HG03432 (cell line): ENCODE measurements around the gene IRF4.
"Not testable (repeated sequence)": the region's sequence is repeated elsewhere in the genome, so short reads cannot be mapped to it uniquely, and the experiment has no call there.

Source experiments
- ATAC-seq: cut with Tn5 transposase; IDR thresholded peaks from one replicate; pipeline ENCODE4 v1.9.1; 2021; ENCODE audit warnings: mild to moderate bottlenecking, moderate library complexity; ENCODE audit not compliant: unreplicated experiment

The IRF4 gene

GRCh38 chr6:364609-365540 is 26.7 kb upstream of the IRF4 start:
- ATAC-seq: peak; percentile 62

DNA sequence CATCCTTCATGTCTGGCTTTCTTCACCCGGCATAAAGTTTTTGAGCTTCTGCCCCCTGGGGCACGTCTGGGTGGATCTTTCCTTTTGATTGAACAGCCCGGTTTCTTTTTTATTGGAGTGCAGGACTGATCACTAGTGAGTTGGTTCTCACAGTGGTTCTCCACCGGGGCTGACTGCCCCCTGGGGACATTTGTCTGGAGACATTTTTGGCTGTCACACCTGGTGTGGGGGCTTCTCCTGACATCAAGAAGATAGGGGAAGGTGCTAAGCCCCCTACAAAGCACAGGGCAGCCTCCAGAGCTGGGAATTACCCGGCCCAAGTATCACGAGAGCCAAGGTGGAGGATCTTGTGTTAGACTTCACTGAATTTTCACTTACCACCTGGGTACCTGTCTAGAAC is 25.7 kb upstream of the IRF4 start:
- no peak for ATAC-seq

DNA sequence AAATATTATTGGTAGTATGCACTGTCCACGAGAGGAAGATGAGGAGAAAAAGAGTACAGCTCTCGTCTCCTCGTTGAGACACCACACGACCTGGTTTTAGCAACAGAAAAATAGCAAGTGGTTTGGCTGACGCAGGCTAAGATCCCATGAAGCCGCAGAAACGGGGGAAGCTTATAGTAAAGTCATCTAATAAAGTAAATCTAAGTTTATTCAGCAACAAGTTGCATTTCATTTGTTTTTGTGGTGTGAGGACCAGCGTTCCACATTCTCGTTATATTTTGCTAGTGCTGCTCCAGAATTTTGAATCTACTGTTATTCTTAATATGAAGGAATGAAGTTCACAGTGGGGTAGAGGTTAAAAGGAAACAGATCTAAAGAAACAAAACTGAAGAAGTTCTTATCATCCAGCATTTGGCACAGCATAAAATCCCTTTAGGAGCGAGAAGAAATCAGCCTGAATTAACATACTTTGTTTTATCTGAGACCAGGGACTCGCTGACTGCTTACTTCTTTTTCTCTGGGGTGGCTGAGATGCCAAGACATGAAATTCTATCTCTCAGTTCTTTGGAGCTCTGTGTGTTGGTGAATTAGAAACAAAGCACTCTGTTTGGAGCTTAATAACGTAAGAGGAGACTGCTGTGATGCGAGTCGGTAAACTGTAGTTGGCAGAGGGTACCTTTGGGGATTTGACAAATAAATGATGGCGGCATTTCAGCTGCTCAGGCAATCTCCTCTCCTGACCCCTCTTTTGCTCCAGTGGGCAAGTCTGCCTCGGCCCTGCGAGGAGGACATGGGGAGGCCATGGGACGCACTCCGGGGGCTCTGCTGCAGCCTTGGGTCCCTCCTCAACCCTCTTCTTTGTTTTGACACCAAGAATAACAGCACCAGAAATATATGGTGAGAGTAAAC is 24.9 kb upstream of the IRF4 start:
- ATAC-seq: no peak

DNA sequence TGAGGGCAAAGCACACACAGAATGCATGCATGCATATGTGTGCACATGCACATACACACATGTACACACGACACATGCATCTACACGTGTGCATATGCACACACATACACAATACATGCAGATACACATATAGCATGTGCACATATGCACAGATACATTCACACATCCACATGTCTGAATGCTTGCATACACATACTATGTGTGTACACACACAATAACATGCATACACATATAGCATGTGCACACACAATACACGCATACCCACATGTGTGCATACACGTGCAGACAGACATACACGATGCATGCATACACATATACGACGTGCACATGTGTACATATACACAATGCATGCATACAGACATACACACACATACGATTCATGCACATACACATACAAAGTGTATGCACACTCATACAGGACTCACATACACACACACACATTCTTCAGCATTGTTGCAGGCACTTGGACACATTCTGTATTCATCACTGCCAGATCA is 24.2 kb upstream of the IRF4 start:
- no peak for ATAC-seq

GRCh38 chr6:367891-368630 is 23.5 kb upstream of the IRF4 start:
- no peak for ATAC-seq

GRCh38 chr6:369559-370431 is 21.8 kb upstream of the IRF4 start:
- no peak for ATAC-seq

- no peak for ATAC-seq
These were observed 21.0 kb upstream of the IRF4 start for GRCh38 chr6:370555-370954.

DNA sequence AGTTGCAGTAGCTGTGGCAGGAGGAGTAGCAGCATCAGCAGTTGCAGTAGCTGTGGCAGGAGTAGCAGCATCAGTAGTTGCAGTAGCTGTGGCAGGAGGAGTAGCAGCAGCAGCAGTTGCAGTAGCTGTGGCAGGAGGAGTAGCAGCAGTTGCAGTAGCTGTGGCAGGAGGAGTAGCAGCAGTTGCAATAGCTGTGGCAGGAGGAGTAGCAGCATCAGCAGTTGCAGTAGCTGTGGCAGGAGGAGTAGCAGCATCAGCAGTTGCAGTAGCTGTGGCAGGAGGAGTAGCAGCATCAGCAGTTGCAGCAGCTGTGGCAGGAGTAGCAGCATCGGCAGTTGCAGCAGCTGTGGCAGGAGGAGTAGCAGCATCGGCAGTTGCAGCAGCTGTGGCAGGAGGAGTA is 19.7 kb upstream of the IRF4 start:
- not testable (repeated sequence) for ATAC-seq

- peak; percentile 71 for ATAC-seq
These were observed 19.1 kb upstream of the IRF4 start for GRCh38 chr6:372336-372911.

GRCh38 chr6:373031-373430 is 18.5 kb upstream of the IRF4 start:
- no peak for ATAC-seq

GRCh38 chr6:373773-374724 is 17.5 kb upstream of the IRF4 start:
- ATAC-seq: no peak

DNA sequence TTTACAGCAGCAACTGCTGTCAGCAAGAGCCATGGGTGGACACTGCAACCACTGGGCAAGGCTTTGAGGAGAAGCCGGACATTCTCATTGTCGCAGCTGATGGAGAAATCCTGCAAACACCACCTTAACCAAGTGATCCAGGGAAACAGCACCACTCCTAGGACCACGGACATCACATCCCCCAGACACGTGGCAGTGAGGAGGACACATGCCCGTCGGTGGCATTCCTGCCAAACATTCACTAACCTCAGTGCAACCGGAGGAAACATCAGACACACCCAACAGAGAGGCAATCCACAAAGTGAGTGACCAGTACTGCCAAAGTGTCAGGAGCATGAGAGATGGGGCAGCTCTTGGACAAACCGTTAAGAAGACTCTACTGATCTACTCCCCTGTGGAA is 16.6 kb upstream of the IRF4 start:
- ATAC-seq: no peak

- no peak for ATAC-seq
These were observed 14.5 kb upstream of the IRF4 start for GRCh38 chr6:376827-377640.

DNA sequence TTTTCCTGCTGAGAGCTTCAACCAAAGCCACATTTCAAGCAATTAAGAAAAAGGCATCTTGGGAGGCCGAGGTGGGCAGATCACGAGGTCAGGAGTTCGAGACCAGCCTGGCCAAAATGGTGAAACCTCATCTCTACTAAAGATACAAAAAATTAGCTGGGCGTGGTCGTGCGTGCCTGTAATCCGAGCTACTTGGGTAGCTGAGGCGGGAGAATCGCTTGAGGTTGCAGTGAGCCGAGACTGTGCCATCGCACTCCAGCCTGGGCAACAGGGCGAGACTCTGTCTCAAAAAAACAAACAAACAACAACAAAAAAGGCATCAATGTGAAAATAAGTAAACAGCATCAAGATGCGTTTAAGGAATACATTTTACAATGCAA is 13.9 kb upstream of the IRF4 start:
- ATAC-seq: not testable (repeated sequence)

GRCh38 chr6:378090-378957 is 13.2 kb upstream of the IRF4 start:
- no peak for ATAC-seq

DNA sequence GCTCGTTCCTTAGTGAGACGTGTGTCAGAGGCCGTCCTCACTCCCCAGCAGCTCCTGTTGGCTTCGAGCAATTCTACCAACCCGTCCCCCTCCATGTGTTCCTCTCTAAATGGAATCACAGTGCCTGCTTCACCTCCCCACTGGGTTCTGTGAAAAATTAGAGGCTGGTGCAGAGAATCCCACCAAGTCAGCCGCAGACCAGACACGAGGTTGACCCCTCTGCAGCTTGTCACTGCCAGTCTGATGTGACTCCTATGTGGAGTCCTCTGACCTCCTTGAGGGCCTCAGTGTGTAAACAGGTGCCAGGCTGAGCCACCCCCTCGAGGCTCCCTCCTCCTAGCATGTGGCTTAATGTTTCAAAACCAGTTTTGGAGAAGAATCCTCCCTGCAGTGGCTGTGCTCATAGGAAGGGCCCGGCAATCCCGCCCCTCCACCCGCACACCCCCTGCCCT is 12.6 kb upstream of the IRF4 start:
- ATAC-seq: peak; percentile 5
